Lower leg skin (tissue), 4 donors: Measurements from ENCODE around the gene DDN. TPM values are rescaled to one million over a fixed set of nuclear protein-coding genes. Genes with fewer than 3 reads are reported as not detected.

Source experiments
- DNase-seq, 2 donors: peaks; one replicate each; pipeline ENCODE4 v3.0.0-alpha.2; 2019; ENCODE audit warnings: low spot score in 2 of 2
- H3K4me3 ChIP-seq: fragments of 200-600 bp; sonication (generic); 2 replicates; pipeline ENCODE4 v1.5.1; 2017; ENCODE audit warnings: mild to moderate bottlenecking, low read depth; ENCODE audit not compliant: poor library complexity, severe bottlenecking
- CTCF ChIP-seq, 3 donors: fragments of 450-650 bp; IDR thresholded peaks; one replicate each; pipeline ENCODE4 v1.5.1; 2016; ENCODE audit warnings: antibody characterized with exemption in 3 of 3, mild to moderate bottlenecking in 3 of 3, moderate library complexity in 2 of 3
- POLR2A ChIP-seq, 2 donors: fragments of 450-650 bp; IDR thresholded peaks; one replicate each; pipeline ENCODE4 v1.6.1; 2016 to 2017; ENCODE audit warnings: antibody characterized with exemption in 2 of 2, mild to moderate bottlenecking in 1 of 2, moderate library complexity in 1 of 2
- WGBS, 2 donors: methylation state at CpG; one replicate each; pipeline ENCODE4 v1.1.5; 2018; 5-methylcytosine and 5-hydroxymethylcytosine counted together
- intact Hi-C: fragments of 100-400 bp; cut with DNase I; formaldehyde crosslinking; loops from one replicate; pipeline ENCODE4 v1.15.0; 2023; ENCODE audit warnings: low total_unique reads
- total RNA-seq, 4 donors: library from RNA; depleted of rRNA; stranded (reverse); fragments of >200 nt; gene quantifications; one replicate each; pipeline ENCODE4 v1.1.0, GENCODE V29; 2016

DDN gene
- under 1 TPM in 3 of 4 donors, not detected in 1; 0.05 to 0.29 (median 0.13) TPM for total RNA-seq

GRCh38 chr12:48999371-49000131 is at the start of gene DDN:
Gene DDN, minus strand, starts transcription at chr12:48999375. Its CDS starts 88 bp downstream, at chr12:48999287.
- peak within 1 kb of the TSS; percentile 24 for H3K4me3 ChIP-seq
- WGBS, 2 donors, result 4 to 6% methylated on average over 17 to 29 of the region's 30 CpGs
- TF ChIP-seq CTCF (IDR thresholded peaks at IDR 0.05) (no peak), POLR2A (IDR thresholded peaks at IDR 0.05) (no peak)
- intact Hi-C loops, result loop anchor here (5.0 kb wide), 1 partner anchor 142 kb away; no protein-coding TSS in a partner anchor
- DNase-seq, result peak in 1 of 2 donors; percentile 82

- intact Hi-C loops, result no loop called here
- WGBS, 2 donors, result 93% methylated on average over 10 of the region's 10 CpGs
- no peak overlapping the region for H3K4me3 ChIP-seq
- TF ChIP-seq CTCF (IDR thresholded peaks at IDR 0.05) (no peak), POLR2A (IDR thresholded peaks at IDR 0.05) (no peak)
- DNase-seq, result no peak
Measured at GRCh38 chr12:49048953-49049352, 49.8 kb upstream of the DDN start.

GRCh38 chr12:49046129-49046895 is 47.1 kb upstream of the DDN start:
- TF ChIP-seq CTCF (IDR thresholded peaks at IDR 0.05), result no peak
- no peak for TF ChIP-seq POLR2A (IDR thresholded peaks at IDR 0.05)
- WGBS, 2 donors, result 93 to 96% methylated on average over 12 of the region's 12 CpGs
- no peak for DNase-seq

GRCh38 chr12:49044660-49045059 is 45.5 kb upstream of the DDN start:
- 96 to 98% methylated on average over 12 of the region's 12 CpGs for WGBS, 2 donors

More at GRCh38 chr12:49046129-49046895, 47.1 kb upstream of the DDN start:
- intact Hi-C loops, result no loop called here
- no peak overlapping the region for H3K4me3 ChIP-seq

GRCh38 chr12:49043856-49044258 is 44.7 kb upstream of the DDN start:
- 54 to 61% methylated on average over 11 of the region's 11 CpGs for WGBS, 2 donors
- TF ChIP-seq POLR2A (IDR thresholded peaks at IDR 0.05) (no peak), CTCF (IDR thresholded peaks at IDR 0.05) (no peak)
- H3K4me3 ChIP-seq, result no peak overlapping the region
- no peak for DNase-seq
- intact Hi-C loops, result no loop called here

More at GRCh38 chr12:49044660-49045059, 45.5 kb upstream of the DDN start:
- TF ChIP-seq CTCF (IDR thresholded peaks at IDR 0.05) (no peak), POLR2A (IDR thresholded peaks at IDR 0.05) (no peak)
- H3K4me3 ChIP-seq, result no peak overlapping the region
- DNase-seq, result no peak
- intact Hi-C loops, result no loop called here
